H1 (cell line): Measurements from ENCODE around the gene AKAP12. TPM values are rescaled to one million over a fixed set of nuclear protein-coding genes. Genes with fewer than 3 reads are reported as not detected.

Source experiments
- CTBP2 ChIP-seq: IDR thresholded peaks from 2 replicates; pipeline ENCODE4 v1.7.0; 2011; ENCODE audit warnings: borderline replicate concordance, mild to moderate bottlenecking, moderate library complexity, mixed read lengths, low read length; ENCODE audit not compliant: insufficient read depth, insufficient read length
- SAP30 ChIP-seq: fragments of 300-600 bp; sonication (generic); IDR thresholded peaks from 2 replicates; pipeline ENCODE4 v1.7.1; 2012; ENCODE audit warnings: low read length, moderate library complexity, mild to moderate bottlenecking, inconsistent platforms; ENCODE audit not compliant: insufficient read depth, insufficient replicate concordance
- SP1 ChIP-seq: IDR thresholded peaks from 2 replicates; pipeline ENCODE4 v1.6.1; 2011; ENCODE audit warnings: low read depth, low read length
- SUZ12 ChIP-seq: fragments of 200-600 bp; sonication (generic); IDR thresholded peaks from 2 replicates; pipeline ENCODE4 v1.6.1; 2012; ENCODE audit warnings: mild to moderate bottlenecking, inconsistent platforms, low read length, moderate library complexity, mixed read lengths
- ZNF274 ChIP-seq: IDR thresholded peaks from 2 replicates; pipeline ENCODE4 v1.7.0; 2012; ENCODE audit warnings: low read length, borderline replicate concordance; ENCODE audit errors: extremely low read depth
- polyA plus RNA-seq, 7 experiments: library from polyadenylated mRNA; depleted of rRNA in 3 of 7; stranded (reverse) in 5 of 7; unstranded in 2 of 7; fragments of >200 nt in 5 of 7; fragments of 200-250 nt in 2 of 7; gene quantifications; 1 replicate in 5 of 7; 2 replicates in 1 of 7; 4 replicates in 1 of 7; pipeline versions ENCODE4 v1.2.1 to v1.2.3, GENCODE V29; 2011 to 2013; ENCODE audit warnings: missing spikeins in 2 of 7, mixed read lengths in 2 of 7
- total RNA-seq: library from RNA; stranded (reverse); fragmentation: NEBNext Ultra II Directional; extraction: Animal tissue kit (Norgen Biotek cat#: 25700); gene quantifications from 2 replicates; pipeline ENCODE4 v1.2.1, GENCODE V29; 2021

The AKAP12 gene
- total and polyA plus RNA-seq, 2 of the 8 experiments (the other 6 are each of a cell fraction or from before 2014, with no cell fraction given), result 14.6 to 79.2 TPM

GRCh38 chr6:151400473-151400872 is 160.7 kb downstream of the AKAP12 start (continued):
- TF ChIP-seq ZNF274 (no peak), CTBP2 (no peak), SP1 (no peak), SAP30 (no peak), SUZ12 (no peak)
- TF ChIP-seq, all 59 proteins: peak for 0
